GM18498 (cell line): Measurements from ENCODE around the gene EFCAB7.
A peak's percentile ranks its signal among the peaks of the same experiment; 100 is the strongest.

Experiments used
- ATAC-seq: cut with Tn5 transposase; IDR thresholded peaks from one replicate; pipeline ENCODE4 v1.9.1; 2021; ENCODE audit warnings: mild to moderate bottlenecking, moderate library complexity; ENCODE audit not compliant: unreplicated experiment

Gene EFCAB7

GRCh38 chr1:63601912-63602311 lies 78.6 kb downstream of the EFCAB7 start:
- no peak for ATAC-seq

- ATAC-seq, result no peak
Measured at GRCh38 chr1:63602629-63603028, 79.3 kb downstream of the EFCAB7 start.

GRCh38 chr1:63603810-63604209 lies 80.5 kb downstream of the EFCAB7 start:
- ATAC-seq, result no peak

GRCh38 chr1:63607322-63607721 lies 84.0 kb downstream of the EFCAB7 start:
- no peak for ATAC-seq

GRCh38 chr1:63611231-63611630 lies 87.9 kb downstream of the EFCAB7 start:
- no peak for ATAC-seq

- no peak for ATAC-seq
Measured at GRCh38 chr1:63612564-63612963, 89.2 kb downstream of the EFCAB7 start.

GRCh38 chr1:63612971-63613370 lies 89.6 kb downstream of the EFCAB7 start:
- ATAC-seq, result no peak

GRCh38 chr1:63615768-63616420 lies 92.6 kb downstream of the EFCAB7 start:
- ATAC-seq, result peak; percentile 68

- ATAC-seq, result no peak
Measured at GRCh38 chr1:63617450-63617849, 94.1 kb downstream of the EFCAB7 start.

GRCh38 chr1:63618011-63618410 lies 94.7 kb downstream of the EFCAB7 start:
- ATAC-seq, result no peak

- no peak for ATAC-seq
Measured at GRCh38 chr1:63619558-63619957, 96.2 kb downstream of the EFCAB7 start.

GRCh38 chr1:63620671-63621070 lies 97.3 kb downstream of the EFCAB7 start:
- ATAC-seq, result no peak

GRCh38 chr1:63621075-63621474 lies 97.8 kb downstream of the EFCAB7 start:
- ATAC-seq, result no peak

- ATAC-seq, result no peak
Measured at GRCh38 chr1:63621698-63622097, 98.4 kb downstream of the EFCAB7 start.
